Activated CD4-positive, alpha-beta memory T cell treated with anti-CD3 and anti-CD28 coated beads, Interleukin-2, amount 10 ng/mL, durations not matched to agents 7 days and 5 days (primary cell): ENCODE results near the gene VSIG1. TPM values are rescaled to one million over a fixed set of nuclear protein-coding genes. Genes with fewer than 3 reads are reported as not detected.
A peak's percentile ranks its signal among the peaks of the same experiment; 100 is the strongest.

ENCODE experiments used
- CTCF ChIA-PET: fragments of 350-600 bp; sonication (Branson Sonifier 250); formaldehyde crosslinking; loops from one replicate; lab custom pipeline; 2021; ENCODE audit warnings: antibody characterized with exemption, inconsistent platforms; lab: Charles Lee
- POLR2A ChIA-PET: fragments of 350-600 bp; sonication (Branson Sonifier 250); formaldehyde crosslinking; loops from one replicate; lab custom pipeline; 2021; ENCODE audit warnings: antibody characterized with exemption; lab: Charles Lee
- DNase-seq: peaks from one replicate; pipeline ENCODE4 v3.0.0-alpha.2; 2020
- H3K27ac Mint-ChIP-seq: one replicate; pipeline ENCODE4 v1.8.0; 2021; ENCODE audit warnings: mild to moderate bottlenecking, mixed read lengths
- H3K27me3 Mint-ChIP-seq: one replicate; pipeline ENCODE4 v1.8.0; 2021; ENCODE audit warnings: mixed read lengths
- H3K36me3 Mint-ChIP-seq: one replicate; pipeline ENCODE4 v1.8.0; 2021; ENCODE audit warnings: low read depth, mixed read lengths
- H3K4me1 Mint-ChIP-seq: one replicate; pipeline ENCODE4 v1.8.0; 2021; ENCODE audit warnings: mixed read lengths
- H3K4me3 Mint-ChIP-seq: one replicate; pipeline ENCODE4 v1.8.0; 2021; ENCODE audit warnings: mild to moderate bottlenecking, mixed read lengths
- H3K9me3 Mint-ChIP-seq: one replicate; pipeline ENCODE4 v1.8.0; 2021; ENCODE audit warnings: mixed read lengths
- total RNA-seq, 2 experiments: library from RNA; stranded (reverse); gene quantifications; one replicate each; pipeline ENCODE4 v1.2.3, GENCODE V29; 2021

VSIG1 gene
- total RNA-seq, 2 experiments from 2014 or later, result 5.0 to 6.8 TPM

- Mint-ChIP-seq H3K4me3 (no peak overlapping the region), H3K27me3 (peaks cover 4% of the 10 kb centered on the region), H3K4me1 (no peaks in the 10 kb centered on the region), H3K27ac (no peak overlapping the region), H3K36me3 (no peaks in the 10 kb centered on the region), H3K9me3 (no peaks in the 10 kb centered on the region)
- ChIA-PET CTCF (interaction anchor here (1.3 kb wide), 1 partner anchor 51 kb away, joined by 3 read pairs; no protein-coding TSS in a partner anchor), POLR2A (no interaction called here)
- DNase-seq, result no peak
Measured at GRCh38 chrX:108072746-108073145, 27.9 kb downstream of the VSIG1 start.

- Mint-ChIP-seq H3K27ac (no peak overlapping the region), H3K9me3 (no peaks in the 10 kb centered on the region), H3K4me1 (no peaks in the 10 kb centered on the region), H3K27me3 (no peaks in the 10 kb centered on the region), H3K36me3 (peaks cover 5% of the 10 kb centered on the region), H3K4me3 (no peak overlapping the region)
- CTCF ChIA-PET, result no interaction called here
- DNase-seq, result no peak
- POLR2A ChIA-PET, result no interaction called here
Measured at GRCh38 chrX:108081110-108081509, 36.2 kb downstream of the VSIG1 start.

GRCh38 chrX:108087792-108088191 is 42.9 kb downstream of the VSIG1 start:
- ChIA-PET POLR2A (no interaction called here), CTCF (no interaction called here)
- Mint-ChIP-seq H3K4me1 (peaks cover 17% of the 10 kb centered on the region), H3K27ac (no peak overlapping the region), H3K9me3 (no peaks in the 10 kb centered on the region), H3K4me3 (no peak overlapping the region), H3K36me3 (peaks cover 10% of the 10 kb centered on the region), H3K27me3 (no peaks in the 10 kb centered on the region)
- no peak for DNase-seq

- H3K27me3 Mint-ChIP-seq, result no peaks in the 10 kb centered on the region
- CTCF ChIA-PET, result no interaction called here
- no peak overlapping the region for H3K4me3 Mint-ChIP-seq
- peaks cover 10% of the 10 kb centered on the region for H3K36me3 Mint-ChIP-seq
- H3K9me3 Mint-ChIP-seq, result no peaks in the 10 kb centered on the region
- POLR2A ChIA-PET, result no interaction called here
- H3K27ac Mint-ChIP-seq, result no peak overlapping the region
- no peak for DNase-seq
- H3K4me1 Mint-ChIP-seq, result peaks cover 23% of the 10 kb centered on the region
Measured at GRCh38 chrX:108088511-108088910, 43.6 kb downstream of the VSIG1 start.

- no peak for DNase-seq
- no peaks in the 10 kb centered on the region for H3K9me3 Mint-ChIP-seq
- ChIA-PET POLR2A (interaction anchor here (0.9 to 1.8 kb wide), 6 partner anchors 32 to 462 kb away, joined by 3 to 16 read pairs (median 4); partner anchors contain the start of gene PRPS1), CTCF (interaction anchor here (1.0 kb wide), 1 partner anchor 70 kb away, joined by 3 read pairs; no protein-coding TSS in a partner anchor)
- peaks cover 5% of the 10 kb centered on the region for H3K36me3 Mint-ChIP-seq
- no peak overlapping the region for H3K4me3 Mint-ChIP-seq
- H3K27me3 Mint-ChIP-seq, result no peaks in the 10 kb centered on the region
- no peak overlapping the region for H3K27ac Mint-ChIP-seq
- peaks cover 30% of the 10 kb centered on the region for H3K4me1 Mint-ChIP-seq
Measured at GRCh38 chrX:108090491-108091263, 45.8 kb downstream of the VSIG1 start.

GRCh38 chrX:108091264-108091877 is 46.5 kb downstream of the VSIG1 start, which contains the start of the genes ATG4A and PSMD10:
Gene ATG4A, plus strand, starts transcription at chrX:108091778. Its CDS starts 49 bp downstream, at chrX:108091827.
Gene PSMD10, minus strand, starts transcription at chrX:108091542. Its CDS starts 22 bp downstream, at chrX:108091520.
- no peaks in the 10 kb centered on the region for H3K27me3 Mint-ChIP-seq
- ChIA-PET POLR2A (interaction anchor here (0.8 to 1.8 kb wide), 7 partner anchors 32 to 463 kb away, joined by 3 to 16 read pairs (median 4); partner anchors contain the start of gene PRPS1), CTCF (interaction anchor here (1.0 kb wide), 1 partner anchor 70 kb away, joined by 3 read pairs; no protein-coding TSS in a partner anchor)

GRCh38 chrX:108091878-108092291 is 47.0 kb downstream of the VSIG1 start:
- POLR2A ChIA-PET, result interaction anchor here (0.8 to 1.8 kb wide), 4 partner anchors 31 to 463 kb away, joined by 3 to 16 read pairs (median 6); partner anchors contain the start of gene PRPS1
- H3K4me3 Mint-ChIP-seq, result no peak overlapping the region
- no peak for DNase-seq
- CTCF ChIA-PET, result no interaction called here
- no peaks in the 10 kb centered on the region for H3K9me3 Mint-ChIP-seq
- no peaks in the 10 kb centered on the region for H3K27me3 Mint-ChIP-seq
- H3K27ac Mint-ChIP-seq, result no peak overlapping the region
- H3K36me3 Mint-ChIP-seq, result peaks cover 5% of the 10 kb centered on the region
- H3K4me1 Mint-ChIP-seq, result peaks cover 30% of the 10 kb centered on the region

More at GRCh38 chrX:108091264-108091877, 46.5 kb downstream of the VSIG1 start, which contains the start of the genes ATG4A and PSMD10:
- Mint-ChIP-seq H3K9me3 (no peaks in the 10 kb centered on the region), H3K4me3 (no peak within 1 kb of the TSS), H3K4me1 (peaks cover 30% of the 10 kb centered on the region), H3K27ac (no peak within 1 kb of the TSS), H3K36me3 (peaks cover 5% of the 10 kb centered on the region)
- peak; percentile 93 for DNase-seq

- Mint-ChIP-seq H3K4me3 (no peak overlapping the region), H3K27me3 (no peaks in the 10 kb centered on the region), H3K36me3 (no peaks in the 10 kb centered on the region), H3K4me1 (peaks cover 13% of the 10 kb centered on the region), H3K27ac (no peak overlapping the region), H3K9me3 (no peaks in the 10 kb centered on the region)
- DNase-seq, result no peak
- ChIA-PET CTCF (no interaction called here), POLR2A (no interaction called here)
Measured at GRCh38 chrX:108097380-108097779, 52.5 kb downstream of the VSIG1 start.

- H3K27ac Mint-ChIP-seq, result no peak overlapping the region
- POLR2A ChIA-PET, result no interaction called here
- no peaks in the 10 kb centered on the region for H3K9me3 Mint-ChIP-seq
- no peak overlapping the region for H3K4me3 Mint-ChIP-seq
- H3K36me3 Mint-ChIP-seq, result peaks cover 5% of the 10 kb centered on the region
- H3K27me3 Mint-ChIP-seq, result no peaks in the 10 kb centered on the region
- no peak for DNase-seq
- no peaks in the 10 kb centered on the region for H3K4me1 Mint-ChIP-seq
- CTCF ChIA-PET, result no interaction called here
Measured at GRCh38 chrX:108105473-108105872, 60.6 kb downstream of the VSIG1 start.

GRCh38 chrX:108114541-108114940 is 69.7 kb downstream of the VSIG1 start:
- H3K4me3 Mint-ChIP-seq, result no peak overlapping the region
- no peak overlapping the region for H3K27ac Mint-ChIP-seq
- no peaks in the 10 kb centered on the region for H3K36me3 Mint-ChIP-seq

GRCh38 chrX:108117988-108118387 is 73.1 kb downstream of the VSIG1 start:
- CTCF ChIA-PET, result no interaction called here
- H3K27me3 Mint-ChIP-seq, result no peaks in the 10 kb centered on the region
- no peak overlapping the region for H3K27ac Mint-ChIP-seq
- H3K9me3 Mint-ChIP-seq, result no peaks in the 10 kb centered on the region
- no peak for DNase-seq
- H3K36me3 Mint-ChIP-seq, result no peaks in the 10 kb centered on the region
- H3K4me3 Mint-ChIP-seq, result no peak overlapping the region
- peaks cover 5% of the 10 kb centered on the region for H3K4me1 Mint-ChIP-seq
- POLR2A ChIA-PET, result no interaction called here

More at GRCh38 chrX:108114541-108114940, 69.7 kb downstream of the VSIG1 start:
- H3K27me3 Mint-ChIP-seq, result no peaks in the 10 kb centered on the region
- H3K9me3 Mint-ChIP-seq, result no peaks in the 10 kb centered on the region
- H3K4me1 Mint-ChIP-seq, result no peaks in the 10 kb centered on the region
- no peak for DNase-seq
- POLR2A ChIA-PET, result no interaction called here
- CTCF ChIA-PET, result no interaction called here

GRCh38 chrX:108121291-108121690 is 76.4 kb downstream of the VSIG1 start:
- ChIA-PET POLR2A (no interaction called here), CTCF (no interaction called here)
- H3K4me1 Mint-ChIP-seq, result peaks cover 7% of the 10 kb centered on the region
- no peak overlapping the region for H3K27ac Mint-ChIP-seq
- H3K9me3 Mint-ChIP-seq, result no peaks in the 10 kb centered on the region
- no peak for DNase-seq
- H3K4me3 Mint-ChIP-seq, result no peak overlapping the region
- H3K36me3 Mint-ChIP-seq, result peaks cover 2% of the 10 kb centered on the region
- H3K27me3 Mint-ChIP-seq, result no peaks in the 10 kb centered on the region

GRCh38 chrX:108122748-108123147 is 77.9 kb downstream of the VSIG1 start:
- no peak for DNase-seq
- POLR2A ChIA-PET, result interaction anchor here (0.9 kb wide), 1 partner anchor 31 kb away, joined by 3 read pairs; the partner anchor contains the start of genes ATG4A and PSMD10
- CTCF ChIA-PET, result no interaction called here
- Mint-ChIP-seq H3K36me3 (peaks cover 6% of the 10 kb centered on the region), H3K4me1 (peaks cover 7% of the 10 kb centered on the region), H3K27me3 (no peaks in the 10 kb centered on the region), H3K9me3 (no peaks in the 10 kb centered on the region), H3K27ac (no peak overlapping the region), H3K4me3 (no peak overlapping the region)
